Stimulated activated CD8-positive, alpha-beta memory T cell treated with anti-CD3 and anti-CD28 coated beads, Interleukin-4, amount 100 ng/mL, for 1 hour (primary cell): ENCODE data around the gene CNIH1.

ENCODE experiments used
- DNase-seq, 2 donors: peaks; one replicate each; pipeline ENCODE4 v3.0.0-alpha.2; 2020; ENCODE audit warnings: low read depth in 2 of 2, low spot score in 1 of 2

CNIH1 gene

GRCh38 chr14:54440873-54441868, at the start of gene CNIH1:
CNIH1 (minus strand) TSS chr14:54441374; CDS start chr14:54441327, 47 bp downstream.
- DNase-seq: peak; percentile 89 to 91

DNA sequence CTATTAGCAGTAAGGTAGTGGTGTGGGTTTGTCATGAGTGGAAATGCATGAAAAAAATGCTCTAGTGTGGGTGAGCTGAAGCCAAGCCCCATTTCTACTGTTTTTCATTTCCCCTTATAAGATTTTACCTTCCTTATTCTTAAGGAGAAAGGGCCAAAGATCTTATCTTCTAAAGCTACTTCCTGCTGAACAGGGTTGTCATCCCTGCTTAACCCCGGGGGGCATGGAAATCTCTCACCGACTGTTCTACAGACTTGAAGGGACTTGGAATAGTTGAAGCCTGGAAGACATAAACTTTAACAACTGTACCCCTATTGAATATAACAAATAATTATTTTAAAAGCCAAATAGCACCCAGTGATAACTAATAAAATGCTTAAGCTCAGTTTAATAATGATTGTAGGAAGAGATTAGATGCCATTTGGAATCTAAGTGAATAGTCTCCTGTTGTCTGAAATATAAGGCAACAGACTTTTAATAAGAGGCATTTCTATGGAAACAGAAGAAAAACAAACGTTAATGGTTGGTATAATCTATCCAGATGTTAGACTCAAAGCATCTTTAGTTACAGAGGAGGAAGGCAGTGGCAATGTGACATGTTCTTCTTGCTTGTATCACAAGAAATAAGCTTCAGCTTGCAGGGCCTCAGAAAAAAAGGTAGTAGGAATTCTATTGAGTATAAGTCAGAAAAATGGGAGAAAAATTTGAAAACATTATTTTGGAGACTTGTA, 49.4 kb upstream of the CNIH1 start:
- DNase-seq: no peak

DNA sequence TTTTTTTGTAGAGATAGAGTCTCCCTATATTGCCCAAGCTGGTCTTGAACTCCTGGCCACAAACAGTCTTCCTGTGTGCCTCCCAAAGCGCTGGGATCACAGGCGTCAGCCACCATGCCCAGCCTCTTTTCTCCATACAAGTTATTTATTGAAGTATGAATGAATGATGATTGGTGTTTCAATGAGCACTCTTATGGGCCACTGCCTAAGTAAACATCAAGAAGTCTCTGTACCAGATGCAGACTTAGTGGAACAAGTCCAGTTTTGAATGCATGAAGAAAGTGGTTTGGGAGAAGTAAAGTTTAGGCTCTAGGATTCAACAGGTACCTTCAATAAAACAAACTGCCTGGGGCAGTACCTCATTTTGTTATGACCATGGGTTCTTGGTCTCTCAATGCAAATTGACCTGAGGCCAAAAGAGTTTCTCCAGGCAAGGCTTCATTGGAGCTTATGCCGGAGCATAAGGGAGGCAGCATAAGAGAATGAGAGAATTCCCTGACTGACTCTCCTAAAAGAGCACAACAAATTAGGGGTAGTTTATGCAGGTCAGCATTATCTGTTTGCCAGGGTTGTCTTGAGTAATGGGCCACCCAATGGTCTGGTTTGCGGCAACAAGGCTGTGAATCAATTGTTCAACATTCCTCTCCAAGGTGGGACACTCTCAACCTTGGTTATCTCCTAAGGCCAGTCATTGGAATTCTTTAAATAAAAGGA, 48.7 kb upstream of the CNIH1 start:
- DNase-seq: no peak

GRCh38 chr14:54489318-54489683, 48.1 kb upstream of the CNIH1 start:
- no peak for DNase-seq

DNA sequence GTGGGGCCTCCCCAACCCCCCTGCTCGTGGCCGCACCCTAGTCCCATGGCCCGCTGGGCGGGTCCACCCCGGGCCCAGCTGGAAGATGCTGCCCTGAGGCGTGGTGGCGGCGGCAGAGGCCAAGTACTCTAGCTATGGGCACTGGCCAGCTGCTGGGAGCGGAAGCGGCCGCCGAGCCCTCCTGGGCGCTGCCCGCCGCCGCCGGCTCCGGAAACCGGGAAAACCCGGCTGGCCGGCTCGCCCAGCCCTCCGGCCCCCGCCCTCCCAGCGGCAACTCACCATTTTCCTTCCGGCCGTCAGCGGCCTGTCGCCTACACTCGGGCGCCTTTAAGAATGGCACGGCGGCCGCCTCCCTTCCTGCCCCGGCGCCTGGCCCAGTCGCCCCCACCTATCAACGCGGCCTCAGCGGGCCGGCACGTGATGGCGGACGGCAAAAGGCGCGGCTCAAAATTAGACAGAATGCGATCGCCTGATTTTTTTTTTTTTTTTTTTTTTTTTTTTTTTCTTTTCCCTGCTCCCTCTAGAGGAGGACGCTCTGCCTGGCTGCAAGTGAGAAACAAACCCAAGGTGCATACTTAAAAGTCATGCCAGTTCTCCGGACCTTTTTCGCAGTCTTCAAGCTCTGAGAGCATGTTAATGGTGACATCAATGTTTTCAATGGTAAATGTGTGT, 47.6 kb upstream of the CNIH1 start, which contains the start of gene GMFB:
GMFB (minus strand) TSS at position 335 of the 672 bp plus-strand sequence; CDS start at position 282, 53 bp downstream.
- DNase-seq: peak; percentile 67 to 76

GRCh38 chr14:54488318-54488645, 47.1 kb upstream of the CNIH1 start:
- DNase-seq: no peak

- DNase-seq: no peak
These were observed 46.6 kb upstream of the CNIH1 start for GRCh38 chr14:54487771-54488170.

GRCh38 chr14:54486685-54487084, 45.5 kb upstream of the CNIH1 start:
- no peak for DNase-seq

- DNase-seq: no peak
These were observed 42.7 kb upstream of the CNIH1 start for GRCh38 chr14:54483846-54484245.

DNA sequence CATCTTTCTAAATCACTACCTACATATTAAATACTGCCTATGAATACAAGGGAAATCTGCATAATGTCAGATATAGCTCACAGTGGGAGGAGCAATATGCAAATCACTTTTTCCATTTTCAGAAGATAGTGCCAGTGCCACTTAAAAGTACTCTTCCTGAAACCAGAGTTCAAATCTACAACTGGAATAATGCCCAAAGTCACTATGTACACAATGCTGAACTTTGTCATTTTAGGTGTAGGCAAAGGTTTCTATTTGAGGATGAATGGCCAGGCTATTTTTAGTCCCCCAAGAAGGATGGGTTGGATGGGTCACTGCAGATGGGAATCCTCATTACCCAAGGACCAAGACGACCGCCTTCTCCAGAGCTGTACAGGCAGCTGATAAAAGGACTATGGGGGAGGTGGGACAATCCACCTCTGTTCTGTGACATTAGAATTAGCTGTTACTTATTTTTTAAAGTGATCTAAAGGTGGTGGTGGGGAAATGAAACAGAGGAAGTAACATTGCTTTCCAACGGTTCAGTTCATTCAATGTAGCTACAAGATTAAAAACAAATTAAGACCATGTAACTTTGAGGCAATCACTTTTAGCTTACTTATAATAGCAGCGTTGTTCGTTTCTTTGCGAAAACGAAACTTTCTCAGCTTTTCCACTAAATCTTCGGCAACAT, 42.0 kb upstream of the CNIH1 start:
- no peak for DNase-seq

DNA sequence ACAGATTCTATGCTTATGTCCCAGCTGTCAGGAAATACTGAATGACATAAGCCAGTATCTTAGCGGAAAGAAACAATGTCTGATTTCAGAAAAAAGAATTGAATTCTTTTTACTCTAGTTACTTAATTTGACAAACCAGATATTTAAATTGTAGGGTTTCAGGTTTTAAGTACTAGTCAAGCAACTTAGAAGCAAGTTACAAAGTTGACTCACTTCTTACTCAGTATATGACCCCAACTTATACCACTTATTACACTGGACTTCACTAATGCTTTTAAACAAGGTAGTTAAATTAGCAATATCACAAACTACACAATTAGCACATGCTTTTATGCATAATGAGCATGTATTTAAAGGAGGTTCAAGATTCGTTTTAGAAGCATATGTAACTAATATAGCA, 40.5 kb upstream of the CNIH1 start:
- DNase-seq: no peak

DNA sequence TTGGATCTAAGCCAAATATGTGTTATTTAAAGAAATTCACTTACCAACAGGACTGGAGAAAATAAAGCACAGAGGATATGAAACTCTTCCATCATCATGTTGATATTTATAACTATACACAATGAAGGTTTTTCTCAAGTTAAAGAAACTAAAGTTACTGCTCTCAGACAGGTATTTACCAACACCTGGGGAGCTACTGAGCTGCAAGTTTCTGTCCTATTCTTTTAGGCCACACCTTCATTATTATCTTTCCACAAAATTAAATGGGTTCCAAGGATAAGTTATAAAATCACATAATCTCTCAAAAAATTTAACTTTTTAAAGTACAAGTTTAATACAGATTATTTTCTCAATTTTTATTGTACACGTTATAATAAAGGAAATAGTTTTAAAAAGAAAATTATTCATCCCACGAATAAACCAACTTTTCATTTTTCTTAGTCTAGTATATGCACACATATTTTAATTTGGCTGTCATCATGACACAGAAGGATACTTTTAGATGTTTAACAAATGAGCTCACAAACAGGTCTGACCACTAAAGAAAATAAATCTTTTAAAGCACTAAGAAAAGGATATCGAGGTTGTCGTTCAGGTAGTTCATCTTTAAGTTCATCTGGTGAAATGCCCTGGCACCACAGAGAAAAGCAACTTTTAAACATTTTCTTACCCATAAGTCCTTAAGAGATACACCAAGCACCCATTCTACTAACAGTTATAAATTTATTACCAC, 39.8 kb upstream of the CNIH1 start:
- DNase-seq: no peak

GRCh38 chr14:54478636-54479215, 37.6 kb upstream of the CNIH1 start:
- DNase-seq: no peak

DNA sequence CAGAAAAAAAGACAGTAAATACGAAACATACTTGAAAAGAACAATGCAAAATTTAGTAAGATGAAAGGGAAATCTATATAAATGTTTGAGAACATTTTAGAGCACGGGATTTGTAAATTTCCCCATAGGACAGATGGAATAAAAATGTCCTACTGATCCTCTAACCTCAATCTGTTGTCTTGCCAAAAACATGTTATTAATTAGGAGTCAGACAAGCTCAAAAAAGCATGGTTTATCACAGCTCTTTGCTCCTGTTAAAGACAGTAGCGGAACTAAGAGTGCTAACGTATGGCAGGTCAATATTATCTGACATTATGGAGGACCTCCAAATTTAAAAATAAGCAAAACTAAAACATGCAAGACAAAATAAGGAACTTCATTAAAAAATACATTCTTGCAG, 34.7 kb upstream of the CNIH1 start:
- no peak for DNase-seq

GRCh38 chr14:54475187-54475899, 34.2 kb upstream of the CNIH1 start:
- no peak for DNase-seq

GRCh38 chr14:54474232-54474793, 33.1 kb upstream of the CNIH1 start:
- no peak for DNase-seq

GRCh38 chr14:54472315-54472714, 31.1 kb upstream of the CNIH1 start:
- no peak for DNase-seq

- DNase-seq: no peak
These were observed 30.5 kb upstream of the CNIH1 start for GRCh38 chr14:54471641-54472040.
